K562 (cell line): ENCODE data around the gene LRRTM3. TPM values are rescaled to one million over a fixed set of nuclear protein-coding genes. Genes with fewer than 3 reads are reported as not detected.

Experiments
- MAZ ChIP-seq, 2 experiments: fragments of 450-650 bp in 1 of 2; sonication (generic) in 1 of 2; formaldehyde crosslinking; IDR thresholded peaks in 1 of 2; conservative IDR thresholded peaks in 1 of 2; 2 replicates each; pipeline versions ENCODE4 v1.4.0 to v1.5.0; 2020; ENCODE audit warnings: mild to moderate bottlenecking in 1 of 2, missing genetic modification reagents in 1 of 2
- MTA3 ChIP-seq: fragments of 450-650 bp; formaldehyde crosslinking; IDR thresholded peaks from 2 replicates; pipeline ENCODE4 v1.6.1; 2017; ENCODE audit warnings: mild to moderate bottlenecking, borderline replicate concordance
- OTX1 ChIP-seq: fragments of 450-650 bp; formaldehyde crosslinking; IDR thresholded peaks from 2 replicates; pipeline ENCODE4 v1.4.0; 2022; ENCODE audit warnings: mild to moderate bottlenecking
- RAD21 ChIP-seq, 2 experiments: fragments of 250-450 bp in 1 of 2; fragments of 450-650 bp in 1 of 2; sonication (Bioruptor Pico) in 1 of 2; formaldehyde crosslinking in 1 of 2; IDR thresholded peaks in 1 of 2; conservative IDR thresholded peaks in 1 of 2; 2 replicates each; pipeline versions ENCODE4 v1.4.0 to v1.8.0; 2020 to 2022; ENCODE audit warnings: mild to moderate bottlenecking in 2 of 2, moderate library complexity in 1 of 2
- STAG1 ChIP-seq: sonication (generic); formaldehyde crosslinking; IDR thresholded peaks from 2 replicates; pipeline ENCODE4 v1.5.0; 2020; ENCODE audit warnings: missing genetic modification reagents, borderline replicate concordance
- polyA plus RNA-seq, 8 experiments: library from polyadenylated mRNA; depleted of rRNA in 4 of 8; stranded (reverse) in 5 of 8; unstranded in 3 of 8; fragments of >200 nt; fragmentation: Nextera tagmentation in 2 of 8; fragmentation: Illumina TruSeq in 1 of 8; extraction: Ambion mirVana in 2 of 8; extraction: Trizol in 1 of 8; gene quantifications; 2 replicates each; pipeline versions ENCODE4 v1.2.1 to v1.2.3, GENCODE V29; 2011 to 2014; ENCODE audit warnings: inconsistent platforms in 1 of 8, missing spikeins in 1 of 8
- total RNA-seq, 7 experiments: library from RNA; depleted of rRNA in 6 of 7; stranded (reverse); fragments of >200 nt in 6 of 7; fragmentation: Illumina TruSeq in 2 of 7; extraction: Trizol in 2 of 7; gene quantifications; 2 replicates each; pipeline versions ENCODE4 v1.2.1 to v1.2.3, GENCODE V29; 2011 to 2021; ENCODE audit warnings: low replicate concordance in 1 of 7
- TF ChIP-seq, protein P1 (sequence below): fragments of 450-650 bp; IDR thresholded peaks from 2 replicates; pipeline ENCODE4 v1.6.1; 2016; ENCODE audit warnings: mild to moderate bottlenecking, moderate library complexity

LRRTM3 gene
- total and polyA plus RNA-seq, 9 of the 15 experiments (the other 6 are each of a cell fraction or from before 2014, with no cell fraction given): not detected

DNA sequence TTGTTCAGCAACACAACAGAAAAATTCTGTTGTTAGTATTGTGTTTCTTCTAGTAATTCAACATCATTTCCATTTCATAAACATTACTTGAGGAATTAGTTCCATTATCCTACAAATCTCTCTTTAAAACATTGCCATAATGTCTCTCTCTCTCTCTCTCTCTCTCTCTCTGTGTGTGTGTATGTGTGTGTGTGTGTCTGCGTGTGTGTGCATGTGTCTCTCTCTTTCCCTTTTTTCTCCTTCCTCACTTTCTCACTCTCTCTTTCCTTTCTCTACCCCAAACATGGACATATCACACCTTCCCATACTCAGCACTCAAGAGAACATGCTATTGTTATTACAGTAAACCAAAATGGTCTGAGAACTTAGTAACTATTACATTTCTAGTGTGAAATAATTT is 16.6 kb downstream of the LRRTM3 start (continued):
- TF ChIP-seq, protein P1, sequence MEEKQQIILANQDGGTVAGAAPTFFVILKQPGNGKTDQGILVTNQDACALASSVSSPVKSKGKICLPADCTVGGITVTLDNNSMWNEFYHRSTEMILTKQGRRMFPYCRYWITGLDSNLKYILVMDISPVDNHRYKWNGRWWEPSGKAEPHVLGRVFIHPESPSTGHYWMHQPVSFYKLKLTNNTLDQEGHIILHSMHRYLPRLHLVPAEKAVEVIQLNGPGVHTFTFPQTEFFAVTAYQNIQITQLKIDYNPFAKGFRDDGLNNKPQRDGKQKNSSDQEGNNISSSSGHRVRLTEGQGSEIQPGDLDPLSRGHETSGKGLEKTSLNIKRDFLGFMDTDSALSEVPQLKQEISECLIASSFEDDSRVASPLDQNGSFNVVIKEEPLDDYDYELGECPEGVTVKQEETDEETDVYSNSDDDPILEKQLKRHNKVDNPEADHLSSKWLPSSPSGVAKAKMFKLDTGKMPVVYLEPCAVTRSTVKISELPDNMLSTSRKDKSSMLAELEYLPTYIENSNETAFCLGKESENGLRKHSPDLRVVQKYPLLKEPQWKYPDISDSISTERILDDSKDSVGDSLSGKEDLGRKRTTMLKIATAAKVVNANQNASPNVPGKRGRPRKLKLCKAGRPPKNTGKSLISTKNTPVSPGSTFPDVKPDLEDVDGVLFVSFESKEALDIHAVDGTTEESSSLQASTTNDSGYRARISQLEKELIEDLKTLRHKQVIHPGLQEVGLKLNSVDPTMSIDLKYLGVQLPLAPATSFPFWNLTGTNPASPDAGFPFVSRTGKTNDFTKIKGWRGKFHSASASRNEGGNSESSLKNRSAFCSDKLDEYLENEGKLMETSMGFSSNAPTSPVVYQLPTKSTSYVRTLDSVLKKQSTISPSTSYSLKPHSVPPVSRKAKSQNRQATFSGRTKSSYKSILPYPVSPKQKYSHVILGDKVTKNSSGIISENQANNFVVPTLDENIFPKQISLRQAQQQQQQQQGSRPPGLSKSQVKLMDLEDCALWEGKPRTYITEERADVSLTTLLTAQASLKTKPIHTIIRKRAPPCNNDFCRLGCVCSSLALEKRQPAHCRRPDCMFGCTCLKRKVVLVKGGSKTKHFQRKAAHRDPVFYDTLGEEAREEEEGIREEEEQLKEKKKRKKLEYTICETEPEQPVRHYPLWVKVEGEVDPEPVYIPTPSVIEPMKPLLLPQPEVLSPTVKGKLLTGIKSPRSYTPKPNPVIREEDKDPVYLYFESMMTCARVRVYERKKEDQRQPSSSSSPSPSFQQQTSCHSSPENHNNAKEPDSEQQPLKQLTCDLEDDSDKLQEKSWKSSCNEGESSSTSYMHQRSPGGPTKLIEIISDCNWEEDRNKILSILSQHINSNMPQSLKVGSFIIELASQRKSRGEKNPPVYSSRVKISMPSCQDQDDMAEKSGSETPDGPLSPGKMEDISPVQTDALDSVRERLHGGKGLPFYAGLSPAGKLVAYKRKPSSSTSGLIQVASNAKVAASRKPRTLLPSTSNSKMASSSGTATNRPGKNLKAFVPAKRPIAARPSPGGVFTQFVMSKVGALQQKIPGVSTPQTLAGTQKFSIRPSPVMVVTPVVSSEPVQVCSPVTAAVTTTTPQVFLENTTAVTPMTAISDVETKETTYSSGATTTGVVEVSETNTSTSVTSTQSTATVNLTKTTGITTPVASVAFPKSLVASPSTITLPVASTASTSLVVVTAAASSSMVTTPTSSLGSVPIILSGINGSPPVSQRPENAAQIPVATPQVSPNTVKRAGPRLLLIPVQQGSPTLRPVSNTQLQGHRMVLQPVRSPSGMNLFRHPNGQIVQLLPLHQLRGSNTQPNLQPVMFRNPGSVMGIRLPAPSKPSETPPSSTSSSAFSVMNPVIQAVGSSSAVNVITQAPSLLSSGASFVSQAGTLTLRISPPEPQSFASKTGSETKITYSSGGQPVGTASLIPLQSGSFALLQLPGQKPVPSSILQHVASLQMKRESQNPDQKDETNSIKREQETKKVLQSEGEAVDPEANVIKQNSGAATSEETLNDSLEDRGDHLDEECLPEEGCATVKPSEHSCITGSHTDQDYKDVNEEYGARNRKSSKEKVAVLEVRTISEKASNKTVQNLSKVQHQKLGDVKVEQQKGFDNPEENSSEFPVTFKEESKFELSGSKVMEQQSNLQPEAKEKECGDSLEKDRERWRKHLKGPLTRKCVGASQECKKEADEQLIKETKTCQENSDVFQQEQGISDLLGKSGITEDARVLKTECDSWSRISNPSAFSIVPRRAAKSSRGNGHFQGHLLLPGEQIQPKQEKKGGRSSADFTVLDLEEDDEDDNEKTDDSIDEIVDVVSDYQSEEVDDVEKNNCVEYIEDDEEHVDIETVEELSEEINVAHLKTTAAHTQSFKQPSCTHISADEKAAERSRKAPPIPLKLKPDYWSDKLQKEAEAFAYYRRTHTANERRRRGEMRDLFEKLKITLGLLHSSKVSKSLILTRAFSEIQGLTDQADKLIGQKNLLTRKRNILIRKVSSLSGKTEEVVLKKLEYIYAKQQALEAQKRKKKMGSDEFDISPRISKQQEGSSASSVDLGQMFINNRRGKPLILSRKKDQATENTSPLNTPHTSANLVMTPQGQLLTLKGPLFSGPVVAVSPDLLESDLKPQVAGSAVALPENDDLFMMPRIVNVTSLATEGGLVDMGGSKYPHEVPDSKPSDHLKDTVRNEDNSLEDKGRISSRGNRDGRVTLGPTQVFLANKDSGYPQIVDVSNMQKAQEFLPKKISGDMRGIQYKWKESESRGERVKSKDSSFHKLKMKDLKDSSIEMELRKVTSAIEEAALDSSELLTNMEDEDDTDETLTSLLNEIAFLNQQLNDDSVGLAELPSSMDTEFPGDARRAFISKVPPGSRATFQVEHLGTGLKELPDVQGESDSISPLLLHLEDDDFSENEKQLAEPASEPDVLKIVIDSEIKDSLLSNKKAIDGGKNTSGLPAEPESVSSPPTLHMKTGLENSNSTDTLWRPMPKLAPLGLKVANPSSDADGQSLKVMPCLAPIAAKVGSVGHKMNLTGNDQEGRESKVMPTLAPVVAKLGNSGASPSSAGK: no peak
- TF ChIP-seq MTA3: no peak
- TF ChIP-seq RAD21 (CRISPR knock-in tag; conservative IDR thresholded peaks at IDR 0.05 in 1 of 2, IDR thresholded peaks at IDR 0.05 in 1 of 2): no peak
- no peak for TF ChIP-seq STAG1 (CRISPR knock-in tag)
- TF ChIP-seq MAZ (CRISPR knock-in tag; conservative IDR thresholded peaks at IDR 0.05 in 1 of 2, IDR thresholded peaks at IDR 0.05 in 1 of 2): no peak
- no peak for TF ChIP-seq OTX1 (CRISPR knock-in tag)
